ENCODE results near the gene TMEM53. TPM values are rescaled to one million over a fixed set of nuclear protein-coding genes. Genes with fewer than 3 reads are reported as not detected.

The TMEM53 gene
- total and polyA plus RNA-seq, 12 donors: 7.2 to 47.4 (median 12.6) TPM

GRCh38 chr1:44717653-44718052 is 43.4 kb upstream of the TMEM53 start:
- Histone ChIP-seq H3K27ac (no peak overlapping the region), H3K36me3 (replicated peaks in 1 of 2) (no peaks in the 10 kb centered on the region), H3K27me3 (no peaks in the 10 kb centered on the region), H3K4me3 (no peak overlapping the region), H3K9me3 (replicated peaks in 1 of 3) (no peaks in the 10 kb centered on the region), H3K4me1 (replicated peaks in 1 of 2) (peaks cover 0 to 3% of the 10 kb centered on the region in 2 donors)
- TF ChIP-seq CTCF (IDR thresholded peaks at IDR 0.05): no peak
- no peak for TF ChIP-seq POLR2A (IDR thresholded peaks at IDR 0.05)
- DNase-seq: no peak
- 64 to 71% (median 68%) methylated on average over 1 of the region's 1 CpG for WGBS, 4 donors
- intact Hi-C loops (cut with DNase I): no loop called here

GRCh38 chr1:44717156-44717555 is 42.9 kb upstream of the TMEM53 start:
- Histone ChIP-seq H3K27ac (no peak overlapping the region), H3K4me1 (replicated peaks in 1 of 2) (peaks cover 0 to 3% of the 10 kb centered on the region in 2 donors), H3K27me3 (no peaks in the 10 kb centered on the region), H3K36me3 (replicated peaks in 1 of 2) (no peaks in the 10 kb centered on the region), H3K9me3 (replicated peaks in 1 of 3) (no peaks in the 10 kb centered on the region), H3K4me3 (no peak overlapping the region)
- WGBS, 4 donors: 80 to 93% (median 84%) methylated on average over 4 of the region's 4 CpGs
- DNase-seq: peak in 1 of 7 donors; percentile 6
- TF ChIP-seq CTCF (IDR thresholded peaks at IDR 0.05) (no peak), POLR2A (IDR thresholded peaks at IDR 0.05) (no peak)
- intact Hi-C loops (cut with DNase I): no loop called here

GRCh38 chr1:44714944-44715571 is 40.8 kb upstream of the TMEM53 start:
- Histone ChIP-seq H3K27me3 (no peaks in the 10 kb centered on the region), H3K9me3 (replicated peaks in 1 of 3) (no peaks in the 10 kb centered on the region), H3K4me3 (no peak overlapping the region), H3K36me3 (replicated peaks in 1 of 2) (no peaks in the 10 kb centered on the region), H3K27ac (no peak overlapping the region), H3K4me1 (replicated peaks in 1 of 2) (no peaks in the 10 kb centered on the region)
- intact Hi-C loops (cut with DNase I): no loop called here
- DNase-seq: peak; percentile 54 to 87 (median 72)
- TF ChIP-seq POLR2A (IDR thresholded peaks at IDR 0.05): no peak
- peak; percentile 72 to 96 (median 80) for TF ChIP-seq CTCF (IDR thresholded peaks at IDR 0.05)
- WGBS, 4 donors: 2 to 7% (median 6%) methylated on average over 5 to 9 of the region's 9 CpGs

GRCh38 chr1:44714532-44714931 is 40.3 kb upstream of the TMEM53 start:
- Histone ChIP-seq H3K4me3 (no peak overlapping the region), H3K27ac (no peak overlapping the region), H3K27me3 (no peaks in the 10 kb centered on the region), H3K36me3 (replicated peaks in 1 of 2) (no peaks in the 10 kb centered on the region), H3K9me3 (replicated peaks in 1 of 3) (no peaks in the 10 kb centered on the region), H3K4me1 (replicated peaks in 1 of 2) (no peaks in the 10 kb centered on the region)
- intact Hi-C loops (cut with DNase I): no loop called here
- DNase-seq: peak in 1 of 7 donors; percentile 12
- WGBS, 4 donors: 79 to 89% (median 87%) methylated on average over 7 of the region's 7 CpGs
- TF ChIP-seq POLR2A (IDR thresholded peaks at IDR 0.05) (no peak), CTCF (IDR thresholded peaks at IDR 0.05) (no peak)
